Cerebellar nuclear complex (tissue), 1 donor: Measurements from ENCODE around the gene PAQR5.
A peak's percentile ranks its signal among the peaks of the same experiment; 100 is the strongest.

Experiments
- DNase-seq, 2 experiments: peaks; one replicate each; lab custom pipeline; 2025; lab: John Stamatoyannopoulos, UW

Gene PAQR5

GRCh38 chr15:69392352-69392751, 93.6 kb downstream of the PAQR5 start:
- no peak for DNase-seq

DNA sequence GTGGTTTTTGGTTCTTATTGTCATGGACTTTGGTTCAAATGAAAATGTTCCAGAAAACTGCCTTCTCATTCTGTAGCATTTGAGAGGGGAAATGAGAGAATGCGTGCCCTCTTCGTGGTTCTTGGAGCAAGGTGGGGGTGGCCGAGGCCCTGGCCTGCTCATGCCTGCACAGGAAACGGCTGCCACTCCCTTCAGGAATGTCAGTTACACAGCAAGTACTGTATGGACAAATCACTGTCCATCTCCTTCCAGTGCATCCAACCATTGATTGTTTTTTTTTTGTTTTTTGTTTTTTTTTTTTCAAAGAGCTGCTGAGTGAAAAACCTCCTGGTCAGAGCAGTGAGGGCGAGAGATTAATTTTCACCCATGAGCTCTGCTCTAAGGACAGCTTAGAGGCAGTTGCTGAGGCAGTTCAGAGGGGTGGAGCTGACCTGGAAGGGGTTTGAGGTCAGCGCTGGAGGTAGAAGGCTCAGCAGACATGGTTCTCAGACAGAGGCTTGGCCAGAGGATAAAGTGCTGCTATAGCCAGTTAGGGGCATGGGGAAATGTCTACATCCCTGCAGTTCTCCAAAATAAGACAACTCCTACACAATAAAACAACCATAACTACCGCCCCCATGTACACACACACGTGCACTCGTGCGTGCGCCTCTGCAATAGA, 95.2 kb downstream of the PAQR5 start:
- no peak for DNase-seq

DNA sequence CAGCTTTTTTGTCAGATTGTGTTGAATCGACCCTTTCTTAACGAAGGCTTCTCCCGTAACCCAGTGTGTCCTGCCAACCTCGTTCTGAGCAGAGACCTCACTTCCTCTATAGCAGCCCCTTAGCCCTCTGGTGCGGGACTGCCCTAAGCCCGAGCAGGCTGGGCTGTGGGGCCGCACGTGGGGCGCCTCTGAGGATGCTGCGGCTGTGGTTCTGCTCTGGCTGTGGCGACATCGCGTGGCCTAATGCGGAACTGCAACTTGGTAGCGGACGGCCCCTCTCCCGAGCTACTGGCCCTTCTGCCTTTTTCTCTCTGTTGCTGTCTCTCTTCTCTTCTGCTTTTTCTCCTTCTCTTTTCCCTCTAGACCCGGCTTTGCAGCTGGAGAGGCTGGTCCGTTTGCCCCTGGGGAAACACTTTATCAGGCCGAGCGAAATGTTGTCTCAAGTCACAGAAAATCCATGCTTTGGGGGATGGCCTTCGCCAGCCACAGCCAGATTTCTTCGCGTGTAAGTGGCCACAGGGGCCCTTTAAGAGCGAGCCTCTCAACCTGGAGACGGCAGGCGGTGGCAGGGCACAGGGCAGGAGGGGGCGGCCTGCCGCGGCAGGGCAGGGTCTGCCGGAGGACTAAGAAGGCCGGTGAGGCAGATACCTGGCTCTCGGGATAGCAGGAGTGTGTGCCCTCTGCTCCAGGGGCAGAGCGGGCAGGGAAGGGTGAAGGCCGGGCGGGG, 96.0 kb downstream of the PAQR5 start:
- peak in 1 of 2 experiments; percentile 39 for DNase-seq

- DNase-seq: no peak
Measured at GRCh38 chr15:69395460-69395859, 96.7 kb downstream of the PAQR5 start.

- DNase-seq: peak; percentile 54 to 85
Measured at GRCh38 chr15:69395991-69396390, 97.3 kb downstream of the PAQR5 start.

GRCh38 chr15:69398491-69398891, 99.8 kb downstream of the PAQR5 start:
- DNase-seq: no peak

GRCh38 chr15:69400850-69401249, 102.1 kb downstream of the PAQR5 start:
- DNase-seq: no peak

- DNase-seq: no peak
Measured at GRCh38 chr15:69402816-69403215, 104.1 kb downstream of the PAQR5 start.

GRCh38 chr15:69403594-69403993, 104.9 kb downstream of the PAQR5 start:
- DNase-seq: no peak

DNA sequence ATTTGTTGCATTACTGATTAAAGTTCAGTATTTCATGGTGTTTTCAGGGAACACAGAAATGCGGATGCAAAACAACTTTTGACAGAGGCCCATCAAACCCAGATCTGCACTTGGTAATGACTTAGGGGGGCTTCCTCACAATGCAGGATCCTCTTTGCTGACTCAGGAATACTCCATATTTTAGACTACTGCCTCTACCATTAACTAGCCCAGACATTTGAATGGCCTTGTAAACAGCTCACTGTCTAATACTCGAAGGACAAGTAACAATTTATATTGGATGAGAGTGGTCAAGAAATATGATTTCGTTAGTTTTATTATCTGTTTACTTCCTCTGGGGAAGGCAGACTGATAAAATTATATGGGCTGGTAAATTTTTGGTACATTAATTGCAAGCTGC, 106.4 kb downstream of the PAQR5 start:
- no peak for DNase-seq

DNA sequence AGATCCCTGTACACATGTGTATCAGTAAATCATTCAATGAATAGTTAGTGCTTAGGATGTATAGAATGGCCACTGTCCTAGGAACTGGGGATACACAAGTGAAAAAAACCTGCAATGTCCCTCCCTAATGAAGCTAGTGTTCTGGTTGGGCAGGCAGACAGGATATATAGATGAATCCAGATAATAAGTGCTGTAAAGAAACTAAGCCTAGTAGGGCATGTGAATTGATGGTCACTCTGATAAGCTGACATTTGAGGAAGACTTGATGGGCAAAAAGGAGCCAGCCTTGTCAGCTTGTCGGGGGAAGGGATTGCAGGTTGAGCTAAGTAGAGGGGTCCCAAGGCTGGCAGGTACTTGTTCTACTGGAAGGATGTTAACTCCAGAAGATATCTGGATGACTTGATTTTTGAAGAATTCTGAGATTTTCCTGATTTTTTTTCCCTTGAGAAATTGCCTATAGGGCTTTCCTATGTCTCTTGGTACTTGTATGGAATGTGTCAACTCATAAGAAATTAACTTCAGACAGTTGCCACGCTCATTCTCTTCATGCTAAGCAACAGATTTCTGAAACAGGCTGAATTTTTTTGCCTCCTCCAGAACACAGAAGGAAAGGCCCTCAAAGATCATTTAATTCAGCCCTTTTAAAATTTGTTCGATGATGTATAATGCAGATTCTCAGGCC, 109.1 kb downstream of the PAQR5 start:
- DNase-seq: no peak

GRCh38 chr15:69408841-69409240, 110.1 kb downstream of the PAQR5 start:
- DNase-seq: no peak

DNA sequence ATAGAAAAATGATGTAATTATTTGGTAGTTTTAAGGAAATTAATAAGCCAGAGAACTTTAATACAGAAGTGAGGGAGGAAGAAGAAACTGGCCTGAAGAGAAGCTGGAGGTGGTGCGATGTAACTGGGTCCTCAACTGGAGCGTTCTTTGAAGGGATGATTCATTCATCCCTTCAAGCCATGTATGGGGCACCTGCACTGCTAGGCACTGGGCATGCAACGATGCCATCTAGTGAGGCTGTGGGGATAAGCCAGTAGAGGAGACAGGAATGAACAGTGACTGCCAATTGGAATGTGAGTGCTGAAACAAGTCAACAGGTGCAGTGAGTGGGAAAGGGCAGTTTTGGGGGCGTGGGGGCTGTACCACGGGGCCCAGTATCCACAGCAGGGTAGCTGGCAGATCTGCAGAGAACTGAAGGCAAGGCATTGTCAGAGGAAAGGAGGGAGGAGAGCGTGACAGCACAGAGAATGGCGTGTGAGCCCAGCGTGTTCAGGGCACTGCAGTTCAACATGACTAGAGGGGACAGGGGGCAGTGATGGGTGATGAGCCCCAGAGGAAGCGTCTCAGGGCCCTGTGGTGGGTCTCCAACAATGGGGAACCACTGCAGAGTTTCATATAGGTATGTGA, 111.6 kb downstream of the PAQR5 start:
- DNase-seq: no peak

DNA sequence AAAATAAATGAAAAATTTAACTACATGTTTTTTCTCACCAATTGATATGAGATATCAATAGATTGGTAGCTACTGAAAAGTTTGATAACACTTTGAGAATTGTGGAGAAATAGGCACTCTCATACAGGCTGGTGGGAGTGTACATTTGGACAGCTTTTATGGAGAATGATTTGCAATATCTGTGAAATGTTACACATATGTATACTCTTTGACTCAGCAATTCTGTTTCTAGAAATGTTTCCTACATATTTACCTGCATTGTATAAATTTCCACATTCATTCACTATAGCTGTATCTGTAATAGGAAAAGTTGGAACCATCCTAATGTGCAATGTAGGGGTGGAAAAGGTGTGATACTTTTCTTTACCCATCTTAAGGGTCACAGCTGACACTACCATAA, 113.6 kb downstream of the PAQR5 start:
- DNase-seq: no peak

- no peak for DNase-seq
Measured at GRCh38 chr15:69412701-69413100, 114.0 kb downstream of the PAQR5 start.

DNA sequence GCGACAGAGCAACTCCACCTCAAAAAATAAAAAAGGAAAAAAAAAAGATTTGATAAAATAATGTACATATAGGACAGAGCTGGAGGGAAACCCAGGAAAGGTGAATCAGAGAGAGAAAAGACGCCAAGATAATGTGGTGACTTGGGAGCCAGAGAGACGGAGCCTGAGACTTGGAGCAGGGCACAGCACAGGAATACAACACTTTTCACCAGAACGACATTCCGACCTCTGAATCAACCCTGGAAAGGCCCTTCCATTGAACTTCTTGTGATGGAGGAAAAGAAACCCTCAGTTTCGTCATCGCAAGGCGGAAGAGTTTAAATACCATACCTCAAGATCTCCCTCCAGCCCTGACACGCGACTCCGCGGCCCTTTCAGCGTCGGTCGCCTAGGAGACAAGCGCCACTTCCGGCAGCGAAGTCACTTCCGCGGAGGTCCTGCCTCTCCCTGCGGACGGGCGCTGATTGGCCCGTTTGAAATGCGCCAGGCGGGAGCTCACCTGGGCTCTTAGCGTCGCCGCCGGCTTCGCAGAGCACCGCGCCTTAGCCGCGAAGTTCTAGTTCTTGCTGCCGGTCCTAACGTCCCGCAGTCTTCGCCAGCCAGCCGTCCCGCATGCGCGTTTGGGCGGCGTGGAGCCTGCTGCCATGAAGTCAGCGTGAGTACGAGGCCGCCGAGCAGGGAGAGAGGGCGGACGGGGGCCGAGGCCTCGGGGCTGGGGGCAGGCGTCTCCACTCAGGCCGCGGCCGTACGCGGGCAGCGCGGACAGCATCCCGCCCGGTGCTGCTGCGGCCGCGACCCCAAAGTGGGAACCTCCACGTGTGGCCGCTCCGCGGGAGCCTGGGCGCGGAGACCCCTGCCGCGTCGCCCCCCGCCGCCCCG, 115.3 kb downstream of the PAQR5 start, which contains the start of gene KIF23:
Gene KIF23, plus strand, starts transcription at position 528 of the 879 bp plus-strand sequence. Its CDS starts 117 bp downstream, at position 645.
- peak; percentile 44 to 63 for DNase-seq

DNA sequence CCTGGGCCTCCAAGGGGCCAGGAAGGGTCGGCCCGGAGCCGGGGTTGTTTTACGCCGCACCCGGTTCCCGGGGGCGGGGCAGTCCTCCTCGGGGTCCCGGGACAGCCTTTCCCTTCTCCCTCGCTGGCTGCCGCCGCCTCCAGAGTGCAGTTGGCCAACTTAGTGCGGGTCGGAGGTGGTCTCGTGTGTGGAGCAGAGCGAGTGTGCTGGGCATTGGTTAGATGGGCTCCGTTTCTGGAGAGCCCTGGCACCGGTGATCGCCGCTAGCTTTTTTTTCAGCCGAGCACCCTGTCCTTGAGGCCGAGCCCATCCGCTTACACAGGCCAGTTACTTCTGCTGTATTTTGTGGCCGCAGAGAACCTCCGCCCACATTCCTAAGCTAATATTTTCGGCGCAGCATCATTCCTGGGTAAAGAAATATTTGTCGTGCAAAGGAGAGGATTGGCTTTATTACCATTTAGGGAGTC, 116.0 kb downstream of the PAQR5 start:
- DNase-seq: no peak

DNA sequence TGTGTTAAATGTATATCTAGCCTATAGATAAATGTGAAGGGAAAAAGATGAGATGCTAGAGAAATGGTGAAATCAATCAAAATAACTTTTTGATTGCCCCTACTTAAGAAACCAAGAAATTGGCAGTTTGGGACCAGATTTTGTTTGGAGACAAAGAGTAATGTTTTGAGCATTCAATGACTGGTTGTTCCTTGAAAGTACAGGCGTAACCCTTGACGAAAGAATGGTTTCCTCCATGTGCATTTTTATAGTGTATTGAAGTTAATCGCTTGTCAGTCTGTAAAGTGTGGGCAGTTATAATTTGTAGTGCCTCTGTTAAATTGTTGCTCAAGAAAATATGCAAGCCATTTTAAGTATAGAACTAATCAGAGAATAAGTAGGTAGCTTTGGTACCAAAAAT, 116.7 kb downstream of the PAQR5 start:
- DNase-seq: no peak

GRCh38 chr15:69417581-69417980, 118.9 kb downstream of the PAQR5 start:
- DNase-seq: no peak

- no peak for DNase-seq
Measured at GRCh38 chr15:69421498-69421897, 122.8 kb downstream of the PAQR5 start.

DNA sequence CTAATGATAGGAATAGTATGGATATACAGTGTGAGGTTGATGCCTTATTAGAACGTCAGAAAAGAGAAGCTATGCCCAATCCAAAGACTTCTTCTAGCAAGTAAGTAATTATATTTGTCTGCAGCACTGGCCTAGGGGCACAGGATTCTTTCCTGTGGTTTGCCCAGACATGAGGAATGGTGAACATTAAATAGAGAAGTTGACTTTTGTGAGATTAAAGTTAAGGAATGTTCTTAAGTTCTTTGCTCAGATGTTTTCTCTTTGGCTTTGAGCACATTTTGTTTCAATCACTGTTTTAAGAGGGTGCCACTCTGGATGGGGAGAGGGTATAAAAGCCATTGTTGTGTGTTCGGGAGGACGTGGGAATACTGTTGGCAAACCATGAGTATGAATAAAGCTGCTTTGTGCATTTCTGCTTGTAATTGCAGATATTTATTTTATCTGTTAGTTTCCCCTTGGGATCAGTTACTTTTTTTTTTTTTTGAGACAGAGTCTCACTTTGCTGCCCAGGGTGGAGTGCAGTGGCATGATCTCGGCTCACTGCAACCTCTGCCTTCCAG, 123.7 kb downstream of the PAQR5 start:
- DNase-seq: no peak
